Measurements from ENCODE around the gene ELN.

ELN gene

GRCh38 chr7:74000489-74001149 is 27.4 kb upstream of the ELN start:
- in situ Hi-C loops (cut with HindIII; ENCODE audit: low sequenced_read_pairs), result loop anchor here (5.0 to 25.0 kb wide), 2 partner anchors 128 to 188 kb away; no protein-coding TSS in a partner anchor

DNA sequence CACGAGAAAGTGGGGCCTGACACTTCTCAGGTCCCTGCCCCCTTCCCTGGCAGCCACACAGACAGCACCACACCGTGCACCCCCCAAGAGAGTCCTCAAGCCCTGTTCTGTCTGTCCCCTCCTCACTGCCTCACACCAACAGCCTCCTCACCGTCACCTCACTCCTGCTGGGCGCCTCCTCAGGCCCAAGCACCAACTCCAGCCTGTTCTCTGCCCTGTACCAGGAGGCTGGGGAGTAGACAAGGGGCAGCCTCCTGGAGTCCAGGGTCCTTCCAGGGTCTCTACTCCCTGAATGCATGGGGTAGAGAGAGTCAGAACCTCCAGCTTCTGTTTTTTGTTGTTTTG is 26.9 kb upstream of the ELN start:
- in situ Hi-C loops (cut with HindIII; ENCODE audit: low sequenced_read_pairs), result loop anchor here (5.0 to 25.0 kb wide), 2 partner anchors 129 to 189 kb away; no protein-coding TSS in a partner anchor

DNA sequence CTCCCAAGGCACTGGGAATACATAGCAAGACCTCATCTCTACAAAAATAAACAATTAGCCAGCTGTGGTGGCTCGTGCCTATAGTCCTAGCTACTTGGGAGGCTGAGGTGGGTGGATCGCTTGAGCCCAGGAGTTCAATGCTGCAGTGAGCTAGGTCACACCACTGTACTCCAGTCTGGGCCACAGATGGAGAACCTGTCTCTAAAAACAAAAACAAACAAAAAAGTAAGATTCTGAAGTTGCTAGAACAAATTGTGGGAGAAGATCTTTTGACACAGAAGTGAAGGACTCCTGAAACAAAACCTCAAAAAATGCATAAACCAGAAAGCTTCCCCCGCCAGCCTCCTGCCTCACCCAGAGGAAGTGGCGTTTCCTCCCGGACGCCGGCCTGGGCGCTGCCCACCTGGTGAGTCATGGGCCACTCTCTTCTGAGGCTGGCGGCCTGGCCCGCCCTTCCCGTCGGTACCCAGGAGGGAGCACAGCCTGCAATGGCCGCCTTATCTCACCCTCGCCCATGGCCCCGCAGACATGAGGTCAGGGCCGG is 25.4 kb upstream of the ELN start:
- in situ Hi-C loops (cut with HindIII; ENCODE audit: low sequenced_read_pairs), result loop anchor here (5.0 to 25.0 kb wide), 2 partner anchors 130 to 190 kb away; no protein-coding TSS in a partner anchor

DNA sequence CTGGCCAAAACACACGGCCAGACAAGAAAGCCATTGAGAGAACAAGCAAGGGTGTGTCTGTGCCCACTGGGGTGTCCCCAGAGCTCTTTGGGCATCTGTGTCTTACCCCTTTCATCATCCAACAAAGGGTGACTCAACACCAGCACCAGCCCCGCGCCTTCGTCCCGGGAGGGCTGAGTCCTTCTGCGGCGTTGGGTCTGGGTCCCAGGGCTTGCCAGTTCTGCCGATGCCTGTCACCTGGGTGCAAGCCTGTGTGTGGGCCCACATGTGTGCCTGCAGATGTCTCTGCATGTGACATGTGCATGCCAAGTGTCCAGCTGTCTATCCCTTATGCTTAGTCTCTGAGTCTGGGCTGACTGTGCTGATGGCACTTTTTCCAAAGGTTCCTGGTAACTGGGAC is 24.4 kb upstream of the ELN start:
- in situ Hi-C loops (cut with HindIII; ENCODE audit: low sequenced_read_pairs), result loop anchor here (5.0 to 25.0 kb wide), 2 partner anchors 131 to 191 kb away; no protein-coding TSS in a partner anchor

DNA sequence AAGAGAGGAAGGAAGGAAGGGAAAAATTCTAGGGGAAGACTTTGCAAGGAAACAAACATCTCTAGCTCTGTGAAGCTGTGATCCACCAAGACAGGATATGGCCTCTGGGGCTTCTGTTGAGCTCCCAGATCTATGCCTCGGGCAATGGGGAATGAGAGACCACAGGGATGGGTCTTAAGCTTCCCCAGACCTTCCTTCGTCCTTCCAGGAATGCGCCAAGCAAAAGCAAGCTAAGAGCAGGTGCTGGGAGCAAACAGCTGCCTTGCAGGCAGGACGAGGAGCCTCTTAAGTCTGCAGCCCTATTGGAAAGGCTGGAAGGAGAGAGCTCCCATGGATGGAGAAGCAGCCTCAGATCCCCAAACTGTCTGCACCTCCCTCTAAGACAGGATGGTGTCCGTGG is 21.9 kb upstream of the ELN start:
- in situ Hi-C loops (cut with HindIII; ENCODE audit: low sequenced_read_pairs), result loop anchor here (25.0 kb wide), 1 partner anchor 194 kb away; no protein-coding TSS in a partner anchor

GRCh38 chr7:74006451-74007241 is 21.3 kb upstream of the ELN start:
- in situ Hi-C loops (cut with HindIII; ENCODE audit: low sequenced_read_pairs), result loop anchor here (25.0 kb wide), 1 partner anchor 194 kb away; no protein-coding TSS in a partner anchor

DNA sequence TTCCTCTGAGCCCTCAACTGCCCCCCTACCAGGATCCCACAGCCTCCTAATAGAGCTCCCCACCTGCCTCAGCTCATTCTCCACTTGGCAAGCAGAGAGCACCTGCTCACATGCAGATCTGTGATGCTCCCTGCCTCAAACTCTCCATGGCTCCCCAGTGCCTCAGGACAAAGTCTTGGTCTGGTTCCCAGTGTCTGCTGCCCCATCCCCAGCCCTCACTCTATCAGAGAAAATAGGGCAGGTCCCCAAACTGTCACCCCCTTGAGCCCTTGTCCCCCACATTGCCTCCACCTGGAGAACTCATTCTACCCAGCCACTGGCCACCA is 20.8 kb upstream of the ELN start:
- in situ Hi-C loops (cut with HindIII; ENCODE audit: low sequenced_read_pairs), result loop anchor here (25.0 kb wide), 1 partner anchor 195 kb away; no protein-coding TSS in a partner anchor

DNA sequence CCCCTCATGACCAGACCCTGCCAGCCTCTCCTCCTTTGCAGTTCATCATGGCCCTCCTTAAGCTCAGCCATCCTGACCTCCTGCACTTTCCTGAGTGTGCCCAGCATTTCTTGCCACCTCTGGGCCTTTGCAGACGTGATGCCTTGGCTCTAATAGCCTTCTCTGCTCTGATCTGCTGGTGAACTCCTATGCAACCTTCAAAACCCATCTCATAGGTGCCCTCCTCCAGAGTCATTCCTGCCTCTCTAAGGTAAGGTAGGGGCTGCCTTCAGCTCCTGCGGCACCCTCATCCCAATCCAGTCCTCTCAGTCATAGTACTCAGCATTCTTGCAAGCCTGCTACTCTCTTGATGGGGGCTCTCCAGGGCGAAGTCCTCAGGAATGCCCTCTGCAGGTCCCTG is 19.3 kb upstream of the ELN start:
- in situ Hi-C loops (cut with HindIII; ENCODE audit: low sequenced_read_pairs), result loop anchor here (25.0 kb wide), 1 partner anchor 196 kb away; no protein-coding TSS in a partner anchor

DNA sequence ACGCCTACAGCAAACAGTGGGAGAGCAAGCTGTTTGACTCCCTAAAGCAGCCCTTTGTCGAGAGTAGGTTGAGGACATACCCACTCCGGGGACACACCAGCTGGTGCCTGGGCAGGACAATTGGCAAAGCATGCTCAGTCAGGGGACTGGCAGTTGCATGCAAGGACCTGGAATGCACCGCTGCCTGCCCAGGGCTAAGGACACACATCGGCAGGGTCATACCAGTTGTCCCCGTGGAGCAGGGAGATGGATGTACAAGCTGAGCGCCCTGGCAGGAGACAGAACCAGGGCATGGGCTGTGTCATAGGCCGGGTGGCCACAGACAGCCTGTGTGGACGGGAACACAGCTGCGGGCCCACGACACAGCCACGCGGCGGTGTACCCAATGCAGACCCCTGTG is 18.3 kb upstream of the ELN start:
- in situ Hi-C loops (cut with HindIII; ENCODE audit: low sequenced_read_pairs), result loop anchor here (25.0 kb wide), 1 partner anchor 197 kb away; no protein-coding TSS in a partner anchor

DNA sequence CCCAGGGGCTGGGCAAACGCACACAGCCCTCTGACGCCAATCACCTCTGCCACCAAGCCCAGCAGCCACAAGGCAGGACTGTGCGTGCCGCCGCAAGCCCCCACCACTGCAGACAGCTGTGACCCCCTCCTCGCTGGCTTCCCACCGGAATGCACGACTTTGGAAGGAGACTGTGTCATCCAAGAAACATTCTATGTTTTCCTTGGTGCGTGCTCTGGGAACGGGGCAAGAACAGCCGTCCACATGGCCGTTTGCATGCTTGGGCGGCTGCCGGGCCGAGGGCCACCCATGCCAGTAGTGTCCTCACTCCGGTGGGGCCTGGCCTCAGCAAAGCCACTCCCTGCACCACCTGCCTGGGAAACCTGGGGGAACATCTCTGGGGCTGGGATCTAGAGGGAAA is 17.6 kb upstream of the ELN start:
- in situ Hi-C loops (cut with HindIII; ENCODE audit: low sequenced_read_pairs), result loop anchor here (25.0 kb wide), 1 partner anchor 198 kb away; no protein-coding TSS in a partner anchor

- in situ Hi-C loops (cut with HindIII; ENCODE audit: low sequenced_read_pairs), result loop anchor here (25.0 kb wide), 1 partner anchor 199 kb away; no protein-coding TSS in a partner anchor
Observed at GRCh38 chr7:74011421-74011820, 16.6 kb upstream of the ELN start.

- in situ Hi-C loops (cut with HindIII; ENCODE audit: low sequenced_read_pairs), result loop anchor here (25.0 kb wide), 1 partner anchor 201 kb away; no protein-coding TSS in a partner anchor
Observed at GRCh38 chr7:74012842-74013249, 15.1 kb upstream of the ELN start.

GRCh38 chr7:74013539-74014272 is 14.3 kb upstream of the ELN start:
- in situ Hi-C loops (cut with HindIII; ENCODE audit: low sequenced_read_pairs), result loop anchor here (25.0 kb wide), 1 partner anchor 201 kb away; no protein-coding TSS in a partner anchor

DNA sequence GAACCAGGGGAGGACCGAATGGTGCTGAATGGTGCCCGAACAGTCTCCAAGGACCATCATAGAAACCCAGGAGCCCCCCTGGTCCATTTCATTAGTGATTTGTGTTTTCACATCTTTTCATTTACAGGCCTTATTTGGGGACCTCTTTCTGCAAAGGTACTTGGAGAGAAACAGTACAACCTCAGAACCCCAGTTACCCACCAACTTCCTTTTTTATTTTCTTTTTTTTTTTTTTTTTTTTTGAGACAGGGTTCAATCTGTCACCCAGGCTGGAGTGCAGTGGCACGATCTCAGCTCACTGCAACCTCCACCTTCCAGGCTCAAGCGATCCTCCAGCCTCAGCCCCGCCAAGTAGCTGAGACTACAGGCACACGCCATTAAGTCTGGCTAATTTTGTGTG is 13.0 kb upstream of the ELN start:
- in situ Hi-C loops (cut with HindIII; ENCODE audit: low sequenced_read_pairs), result loop anchor here (5.0 to 25.0 kb wide), 2 partner anchors 68 to 203 kb away; no protein-coding TSS in a partner anchor

DNA sequence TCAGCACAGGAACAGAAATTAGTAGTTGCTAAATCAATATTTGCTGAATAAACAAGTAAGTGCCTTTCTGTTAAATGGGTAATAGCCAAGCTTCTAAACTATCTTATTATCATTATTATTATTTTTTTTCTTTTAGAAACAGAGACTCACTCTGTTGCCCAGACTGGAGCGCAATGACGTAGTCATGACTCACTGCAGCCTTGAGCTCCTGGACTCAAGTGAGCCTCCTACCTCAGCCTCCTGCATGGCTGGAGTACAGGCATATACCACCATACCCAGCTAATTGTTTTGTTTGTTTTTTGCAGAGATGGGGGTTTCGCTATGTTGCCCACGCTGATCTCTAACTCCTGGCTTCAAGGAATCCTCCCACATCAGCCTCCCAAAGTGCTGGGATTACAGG is 12.3 kb upstream of the ELN start:
- in situ Hi-C loops (cut with HindIII; ENCODE audit: low sequenced_read_pairs), result loop anchor here (5.0 to 25.0 kb wide), 2 partner anchors 68 to 203 kb away; no protein-coding TSS in a partner anchor

DNA sequence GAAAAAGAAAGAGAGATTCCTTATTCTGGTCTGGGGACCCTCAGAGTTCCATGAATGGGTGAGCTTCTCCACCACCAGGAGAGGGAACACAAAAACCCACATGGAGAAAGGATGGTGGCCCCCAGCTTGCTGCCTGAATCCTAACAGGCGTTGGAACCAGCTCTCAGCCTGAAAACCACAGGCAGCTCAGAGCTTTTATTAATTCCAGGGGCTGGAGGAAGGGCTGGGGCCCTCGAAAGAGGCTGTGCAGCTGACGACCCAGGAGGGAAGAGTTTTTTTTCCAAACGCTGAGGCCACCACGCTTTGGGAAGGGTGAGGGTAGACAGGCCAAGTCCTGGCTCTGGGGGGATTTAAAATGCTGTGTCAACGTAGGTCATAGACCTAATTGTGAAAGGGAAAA is 10.8 kb upstream of the ELN start:
- in situ Hi-C loops (cut with HindIII; ENCODE audit: low sequenced_read_pairs), result loop anchor here (5.0 to 25.0 kb wide), 2 partner anchors 70 to 205 kb away; no protein-coding TSS in a partner anchor

- in situ Hi-C loops (cut with HindIII; ENCODE audit: low sequenced_read_pairs), result loop anchor here (5.0 to 25.0 kb wide), 2 partner anchors 71 to 206 kb away; no protein-coding TSS in a partner anchor
Observed at GRCh38 chr7:74018246-74018895, 9.6 kb upstream of the ELN start.

DNA sequence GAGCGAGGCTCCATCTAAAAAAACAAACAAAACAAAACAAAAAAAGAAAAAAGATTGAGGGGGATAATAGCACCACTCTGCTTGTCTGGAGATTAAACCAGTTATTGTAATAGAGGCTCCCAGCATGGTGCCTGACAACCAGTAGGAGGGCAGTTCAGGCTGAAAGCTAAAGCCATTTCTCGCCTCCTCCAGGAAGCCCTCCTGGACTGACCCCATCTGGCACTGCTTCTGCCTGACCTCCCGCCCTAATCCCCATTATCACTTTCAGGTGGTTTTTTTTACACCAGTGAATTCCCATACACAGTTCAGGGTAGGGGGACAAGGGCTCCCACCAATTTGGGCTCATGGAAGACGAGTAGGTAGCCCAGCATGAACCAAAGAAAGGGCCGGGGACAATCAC is 8.8 kb upstream of the ELN start:
- in situ Hi-C loops (cut with HindIII; ENCODE audit: low sequenced_read_pairs), result loop anchor here (5.0 to 25.0 kb wide), 2 partner anchors 72 to 207 kb away; no protein-coding TSS in a partner anchor

GRCh38 chr7:74020390-74020789 is 7.6 kb upstream of the ELN start:
- in situ Hi-C loops (cut with HindIII; ENCODE audit: low sequenced_read_pairs), result loop anchor here (25.0 kb wide), 1 partner anchor 208 kb away; no protein-coding TSS in a partner anchor
